GM12878 (cell line): ENCODE results near the gene PALLD. TPM values are rescaled to one million over a fixed set of nuclear protein-coding genes. Genes with fewer than 3 reads are reported as not detected.

Source experiments
- ATAC-seq: fragments of 200-7000 bp; cut with Tn5 transposase; 3 replicates; pipeline ENCODE4 v1.9.1; 2020; ENCODE audit warnings: mild to moderate bottlenecking, moderate library complexity
- BruUV-seq: library from RNA; stranded (reverse); fragments of 400-500 nt; replicated peaks from 2 replicates; lab custom pipeline; 2021; lab: Mats Ljungman, UMichigan
- CTCF ChIA-PET: fragments of 300-600 bp; sonication (Branson Sonifier 250); formaldehyde crosslinking; extraction: SDS; loops from one replicate; lab custom pipeline; 2021; ENCODE audit warnings: inconsistent platforms; lab: Yijun Ruan, JAX
- POLR2A ChIA-PET: fragments of 350-600 bp; formaldehyde crosslinking; extraction: SDS; loops from one replicate; lab custom pipeline; 2021; ENCODE audit warnings: inconsistent platforms; lab: Charles Lee
- RAD21 ChIA-PET: fragments of 300-600 bp; sonication (Branson Sonifier 250); formaldehyde crosslinking; loops from one replicate; lab custom pipeline; 2023; ENCODE audit warnings: antibody characterized with exemption; ENCODE audit not compliant: unreplicated experiment; lab: Charles Lee
- SMC1A ChIA-PET: fragments of 300-600 bp; sonication (Branson Sonifier 250); formaldehyde crosslinking; loops from one replicate; lab custom pipeline; 2023; ENCODE audit not compliant: unreplicated experiment, uncharacterized antibody; lab: Charles Lee
- DNase-seq: peaks from one replicate; pipeline ENCODE4 v3.0.0-alpha.2; 2011; ENCODE audit warnings: low read depth, low spot score
- FAIRE-seq: peaks from 3 replicates; lab custom pipeline; 2011; peaks lifted over from hg19 to GRCh38; lab: Jason Lieb, UNC
- H2AFZ ChIP-seq: 2 replicates; pipeline ENCODE4 v1.6.0; 2011; ENCODE audit warnings: low read depth, low read length, control low read depth; ENCODE audit not compliant: control insufficient read depth
- H3K27ac ChIP-seq: 2 replicates; pipeline ENCODE4 v1.5.1; 2011; ENCODE audit warnings: control low read depth; ENCODE audit not compliant: control insufficient read depth, insufficient read depth
- H3K27me3 ChIP-seq, 2 experiments: replicated peaks in 1 of 2; 2 replicates each; pipeline versions ENCODE4 v1.6.0 to v1.6.1; 2011; ENCODE audit warnings: low read length in 1 of 2; ENCODE audit not compliant: control insufficient read depth in 2 of 2, insufficient read depth in 2 of 2
- H3K36me3 ChIP-seq, 2 experiments: 2 replicates each; pipeline ENCODE4 v1.5.1; 2011; ENCODE audit warnings: low read length in 1 of 2; ENCODE audit not compliant: control insufficient read depth in 2 of 2, insufficient read depth in 2 of 2
- H3K4me1 ChIP-seq: 2 replicates; pipeline ENCODE4 v1.6.1; 2011; ENCODE audit warnings: mild to moderate bottlenecking, low read length, moderate library complexity, mixed read lengths; ENCODE audit not compliant: control insufficient read depth, insufficient read depth
- H3K4me2 ChIP-seq: 2 replicates; pipeline ENCODE4 v1.6.0; 2011; ENCODE audit warnings: control low read depth; ENCODE audit not compliant: control insufficient read depth, insufficient read depth
- H3K4me3 ChIP-seq: fragments of 200-600 bp; sonication (generic); 2 replicates; pipeline ENCODE4 v1.5.1; 2016
- H3K79me2 ChIP-seq: 2 replicates; pipeline ENCODE4 v1.6.0; 2011; ENCODE audit warnings: low read length; ENCODE audit not compliant: control insufficient read depth, insufficient read depth
- H3K9ac ChIP-seq: 2 replicates; pipeline ENCODE4 v1.8.0; 2011; ENCODE audit warnings: low read length, control low read depth, mixed read lengths; ENCODE audit not compliant: control insufficient read depth, insufficient read depth
- H3K9me3 ChIP-seq: replicated peaks from 3 replicates; pipeline ENCODE4 v1.5.1; 2011; ENCODE audit warnings: mild to moderate bottlenecking, low read length; ENCODE audit not compliant: control insufficient read depth, insufficient read depth
- H4K20me1 ChIP-seq: 2 replicates; pipeline ENCODE4 v1.6.0; 2011; ENCODE audit not compliant: control insufficient read depth, insufficient read depth
- FOXK2 ChIP-seq: fragments of 450-650 bp; IDR thresholded peaks from 2 replicates; pipeline ENCODE4 v1.6.1; 2017; ENCODE audit warnings: mild to moderate bottlenecking, moderate library complexity
- FOXM1 ChIP-seq: IDR thresholded peaks from 2 replicates; pipeline ENCODE4 v1.6.1; 2012; ENCODE audit warnings: low read depth, mild to moderate bottlenecking, inconsistent platforms, low read length, moderate library complexity
- HCFC1 ChIP-seq: fragments of 150-350 bp; IDR thresholded peaks from 2 replicates; pipeline ENCODE4 v1.6.1; 2014; ENCODE audit warnings: low read length
- KAT2A ChIP-seq: conservative IDR thresholded peaks from 2 replicates; pipeline ENCODE4 v1.6.1; 2011; ENCODE audit warnings: low read depth, low read length; ENCODE audit not compliant: control insufficient read depth
- MTA2 ChIP-seq: fragments of 450-650 bp; IDR thresholded peaks from 2 replicates; pipeline ENCODE4 v1.6.1; 2016; ENCODE audit warnings: low read depth, mild to moderate bottlenecking, moderate library complexity
- PAX5 ChIP-seq: IDR thresholded peaks from 2 replicates; pipeline ENCODE4 v1.6.1; 2011; ENCODE audit warnings: low read depth, low read length, borderline replicate concordance
- RUNX3 ChIP-seq: IDR thresholded peaks from 2 replicates; pipeline ENCODE4 v1.6.1; 2012; ENCODE audit warnings: low read length, inconsistent platforms
- SIN3A ChIP-seq: IDR thresholded peaks from 2 replicates; pipeline ENCODE4 v1.6.1; 2012; ENCODE audit warnings: low read depth, low read length, improper control_type of control experiment
- TAF1 ChIP-seq: IDR thresholded peaks from 2 replicates; pipeline ENCODE4 v1.6.1; 2011; ENCODE audit warnings: mild to moderate bottlenecking, low read depth, low read length, borderline replicate concordance
- TARDBP ChIP-seq: IDR thresholded peaks from 2 replicates; pipeline ENCODE4 v1.6.1; 2016; ENCODE audit warnings: borderline replicate concordance
- YBX1 ChIP-seq: fragments of 450-650 bp; IDR thresholded peaks from 2 replicates; pipeline ENCODE4 v1.6.1; 2016; ENCODE audit warnings: antibody characterized with exemption
- ZNF24 ChIP-seq: fragments of 450-650 bp; IDR thresholded peaks from 2 replicates; pipeline ENCODE4 v1.6.1; 2017; ENCODE audit warnings: antibody characterized with exemption, mild to moderate bottlenecking
- ZNF622 ChIP-seq: fragments of 450-650 bp; IDR thresholded peaks from 2 replicates; pipeline ENCODE4 v1.6.1; 2017; ENCODE audit warnings: mild to moderate bottlenecking, inconsistent platforms
- WGBS: methylation state at CpG from one replicate; pipeline ENCODE4 v1.1.6; 2016; ENCODE audit warnings: low lambda C conversion rate; ENCODE audit not compliant: insufficient replicate concordance, insufficient coverage; ENCODE audit errors: missing lambda C conversion rate; 5-methylcytosine and 5-hydroxymethylcytosine counted together
- in situ Hi-C: fragments of 300-500 bp; cut with MboI; formaldehyde crosslinking; loops from 9 replicates; pipeline ENCODE4 v1.14.3; 2018; ENCODE audit warnings: mixed read lengths
- intact Hi-C: fragments of 100-400 bp; cut with micrococcal nuclease; formaldehyde crosslinking; loops from one replicate; pipeline ENCODE4 v1.14.2; 2022; ENCODE audit not compliant: unreplicated experiment
- polyA plus RNA-seq, 11 experiments: library from polyadenylated mRNA; depleted of rRNA in 4 of 11; unstranded in 6 of 11; stranded (reverse) in 5 of 11; fragments of >200 nt; fragmentation: Nextera tagmentation in 4 of 11; fragmentation: Illumina TruSeq in 1 of 11; extraction: Ambion mirVana in 4 of 11; extraction: Trizol in 1 of 11; gene quantifications; 1 replicate in 1 of 11; 2 replicates in 10 of 11; pipeline versions ENCODE4 v1.2.1 to v1.2.3, GENCODE V29; 2011 to 2016; ENCODE audit warnings: inconsistent platforms in 2 of 11, missing spikeins in 2 of 11, low read depth in 1 of 11
- total RNA-seq, 4 experiments: library from RNA; depleted of rRNA in 3 of 4; stranded (reverse); fragments of >200 nt in 3 of 4; fragmentation: Illumina TruSeq in 1 of 4; extraction: Trizol in 1 of 4; gene quantifications; 2 replicates each; pipeline versions ENCODE4 v1.2.1 to v1.2.3, GENCODE V29; 2013 to 2021

PALLD gene
- total and polyA plus RNA-seq, 10 of the 15 experiments (the other 5 are each of a cell fraction or from before 2014, with no cell fraction given), result 1.0 to 7.7 (median 1.7) TPM

DNA sequence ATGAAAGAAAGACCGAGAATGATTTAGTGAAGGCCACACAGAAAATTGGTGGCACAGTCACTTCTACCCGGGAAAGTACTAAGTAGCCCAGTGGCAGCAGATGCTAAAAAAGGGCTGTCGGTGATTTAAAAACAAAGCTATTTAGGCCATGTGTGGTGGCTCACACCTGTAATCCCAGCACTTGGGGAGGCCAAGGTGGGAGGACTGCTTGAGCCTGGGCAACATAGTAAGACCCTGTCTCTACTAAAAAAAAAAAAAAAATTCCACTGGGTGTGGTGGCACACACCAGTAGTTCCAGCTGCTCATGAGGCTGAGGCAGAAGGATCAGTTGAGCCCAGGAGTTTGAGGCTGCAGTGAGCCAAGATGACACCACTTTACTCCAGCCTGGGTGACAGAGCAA, 369.0 kb downstream of the PALLD start:
- WGBS, result 89% methylated on average over 3 of the region's 3 CpGs
- Histone ChIP-seq H3K36me3 (no peaks in the 10 kb centered on the region), H3K79me2 (no peaks in the 10 kb centered on the region), H3K9me3 (no peaks in the 10 kb centered on the region), H3K4me3 (no peak overlapping the region)
- no peak for TF ChIP-seq RUNX3
- TF ChIP-seq TARDBP, result no peak
- no peak for TF ChIP-seq FOXK2
- no peak for TF ChIP-seq YBX1
- TF ChIP-seq SIN3A, result no peak
- TF ChIP-seq TAF1, result no peak
- no peak for TF ChIP-seq ZNF622
- no peak for TF ChIP-seq KAT2A
- TF ChIP-seq FOXM1, result no peak
- no peak for TF ChIP-seq HCFC1
- TF ChIP-seq ZNF24, result no peak
- TF ChIP-seq PAX5, result no peak
- TF ChIP-seq MTA2, result no peak
- TF ChIP-seq, all 136 proteins: peak for 0
- SMC1A ChIA-PET, result interaction anchor here (1.3 to 2.1 kb wide), 2 partner anchors 20 to 155 kb away, joined by 4 to 9 read pairs; no protein-coding TSS in a partner anchor
- Histone ChIP-seq H3K27ac (no peak overlapping the region), H3K4me1 (no peaks in the 10 kb centered on the region), H2AFZ (no peak overlapping the region), H3K27me3 (peaks cover 0 to 4% of the 10 kb centered on the region in 2 experiments; a peak in 1 of 4 replicates), H4K20me1 (no peaks in the 10 kb centered on the region), H3K9ac (no peak overlapping the region), H3K4me2 (no peak overlapping the region)
- POLR2A ChIA-PET, result no interaction called here
- CTCF ChIA-PET, result interaction anchor here (0.7 to 1.3 kb wide), 3 partner anchors 8 to 154 kb away, joined by 3 to 4 read pairs (median 3); no protein-coding TSS in a partner anchor
- ATAC-seq, result no peak
- DNase-seq, result no peak
- no TSS peak for BruUV-seq
- in situ Hi-C loops, result no loop called here
- RAD21 ChIA-PET, result no interaction called here
- intact Hi-C loops, result no loop called here
- FAIRE-seq, result no peak
